Stimulated activated CD4-positive, alpha-beta T cell treated with anti-CD3 and anti-CD28 coated beads, Interleukin-2, amount 100 ng/mL, for 4 hours (primary cell): ENCODE data around the gene TP53TG5.
A peak's percentile ranks its signal among the peaks of the same experiment; 100 is the strongest.

Experiments
- DNase-seq: peaks from one replicate; pipeline ENCODE4 v3.0.0-alpha.2; 2020; ENCODE audit warnings: low read depth

The TP53TG5 gene

GRCh38 chr20:45405571-45406259 is 27.6 kb upstream of the TP53TG5 start:
- DNase-seq, result no peak

- DNase-seq, result no peak
Measured at GRCh38 chr20:45404438-45404837, 26.3 kb upstream of the TP53TG5 start.

- DNase-seq, result no peak
Measured at GRCh38 chr20:45402946-45403345, 24.8 kb upstream of the TP53TG5 start.

GRCh38 chr20:45400346-45401031 is 22.4 kb upstream of the TP53TG5 start:
- DNase-seq, result no peak

GRCh38 chr20:45399018-45399417 is 20.9 kb upstream of the TP53TG5 start:
- no peak for DNase-seq

- no peak for DNase-seq
Measured at GRCh38 chr20:45395114-45395415, 16.9 kb upstream of the TP53TG5 start.

- no peak for DNase-seq
Measured at GRCh38 chr20:45394221-45395113, 16.3 kb upstream of the TP53TG5 start.

GRCh38 chr20:45392733-45393132 is 14.6 kb upstream of the TP53TG5 start:
- DNase-seq, result no peak

GRCh38 chr20:45391559-45391958 is 13.4 kb upstream of the TP53TG5 start:
- DNase-seq, result no peak

- DNase-seq, result no peak
Measured at GRCh38 chr20:45390931-45391330, 12.8 kb upstream of the TP53TG5 start.

GRCh38 chr20:45387274-45387673 is 9.1 kb upstream of the TP53TG5 start:
- no peak for DNase-seq

GRCh38 chr20:45377269-45377668 is 856 bp downstream of the TP53TG5 start:
- no peak for DNase-seq

- DNase-seq, result no peak
Measured at GRCh38 chr20:45374966-45375365, 3.2 kb downstream of the TP53TG5 start.

GRCh38 chr20:45374101-45374467 is 4.0 kb downstream of the TP53TG5 start:
- no peak for DNase-seq

- DNase-seq, result peak; percentile 87
Measured at GRCh38 chr20:45373353-45374100, 4.6 kb downstream of the TP53TG5 start.

GRCh38 chr20:45372646-45373352 is 5.3 kb downstream of the TP53TG5 start:
- no peak for DNase-seq

- no peak for DNase-seq
Measured at GRCh38 chr20:45372241-45372640, 5.9 kb downstream of the TP53TG5 start.

- no peak for DNase-seq
Measured at GRCh38 chr20:45370571-45371160, 7.5 kb downstream of the TP53TG5 start.

GRCh38 chr20:45368221-45368980 is 9.7 kb downstream of the TP53TG5 start:
- DNase-seq, result no peak

- DNase-seq, result no peak
Measured at GRCh38 chr20:45367126-45367525, 11.0 kb downstream of the TP53TG5 start.

- no peak for DNase-seq
Measured at GRCh38 chr20:45366631-45367030, 11.5 kb downstream of the TP53TG5 start.
